HepG2 (cell line): ENCODE data around the gene AP1S3. TPM values are rescaled to one million over a fixed set of nuclear protein-coding genes. Genes with fewer than 3 reads are reported as not detected.

Experiments
- ATAC-seq: fragments of 200-7000 bp; cut with Tn5 transposase; 3 replicates; pipeline ENCODE4 v1.9.1; 2020; ENCODE audit warnings: mild to moderate bottlenecking, moderate library complexity
- BruUV-seq: library from RNA; stranded (reverse); fragments of 400-500 nt; replicated peaks from 2 replicates; lab custom pipeline; 2021; lab: Mats Ljungman, UMichigan
- CTCF ChIA-PET: fragments of 300-600 bp; formaldehyde crosslinking; extraction: SDS; loops from one replicate; lab custom pipeline; 2021; ENCODE audit warnings: low total read pairs, inconsistent platforms, low intra/inter-chr PET ratio; lab: Yijun Ruan, JAX
- POLR2A ChIA-PET: fragments of 350-600 bp; sonication (Branson Sonifier 250); formaldehyde crosslinking; loops from one replicate; lab custom pipeline; 2020; ENCODE audit warnings: antibody characterized with exemption, inconsistent platforms; lab: Yijun Ruan, JAX
- DNase-seq: peaks from one replicate; pipeline ENCODE4 v3.0.0-alpha.2; 2015; ENCODE audit warnings: low spot score
- FAIRE-seq: peaks from 3 replicates; lab custom pipeline; 2011; peaks lifted over from hg19 to GRCh38; lab: Jason Lieb, UNC
- H2AFZ ChIP-seq: one replicate; pipeline ENCODE4 v1.6.1; 2011; ENCODE audit warnings: low read length, inconsistent platforms
- H3K27ac ChIP-seq: fragments of 300-600 bp; 3 replicates; pipeline ENCODE4 v1.8.0; 2011; ENCODE audit warnings: mixed run types, mild to moderate bottlenecking, mixed read lengths, low read length, inconsistent platforms; ENCODE audit not compliant: insufficient read depth; ENCODE audit errors: extremely low read length
- H3K27me3 ChIP-seq, 2 experiments: fragments of 200-600 bp in 1 of 2; 2 replicates in 1 of 2; 3 replicates in 1 of 2; pipeline versions ENCODE4 v1.6.0 to v1.8.0; 2011; ENCODE audit warnings: low read length in 2 of 2, mild to moderate bottlenecking in 2 of 2, moderate library complexity in 2 of 2, inconsistent platforms in 1 of 2; ENCODE audit not compliant: insufficient read depth in 2 of 2, control insufficient read depth in 1 of 2
- H3K36me3 ChIP-seq, 2 experiments: fragments of 200-600 bp in 1 of 2; replicated peaks in 1 of 2; 2 replicates in 1 of 2; 3 replicates in 1 of 2; pipeline versions ENCODE4 v1.5.1 to v1.8.0; 2011; ENCODE audit warnings: low read length in 2 of 2, inconsistent platforms in 1 of 2; ENCODE audit not compliant: insufficient read depth in 2 of 2, control insufficient read depth in 1 of 2
- H3K4me1 ChIP-seq: 2 replicates; pipeline ENCODE4 v1.5.1; 2012; ENCODE audit warnings: low read length, inconsistent platforms; ENCODE audit not compliant: insufficient read depth
- H3K4me2 ChIP-seq: 2 replicates; pipeline ENCODE4 v1.6.0; 2011; ENCODE audit warnings: low read depth, low read length, inconsistent platforms
- H3K4me3 ChIP-seq, 3 experiments: fragments of 200-600 bp in 1 of 3; sonication (generic), shearing (Covaris generic) in 1 of 3; replicated peaks in 1 of 3; 2 replicates each; pipeline ENCODE4 v1.5.1; 2011 to 2016; ENCODE audit warnings: low read length in 3 of 3, inconsistent platforms in 2 of 3, low read depth in 2 of 3, mild to moderate bottlenecking in 2 of 3, control low read depth in 1 of 3, mixed read lengths in 1 of 3; ENCODE audit not compliant: insufficient read depth in 1 of 3
- H3K79me2 ChIP-seq: one replicate; pipeline ENCODE4 v1.6.1; 2011; ENCODE audit warnings: low read length, inconsistent platforms; ENCODE audit not compliant: insufficient read depth
- H3K9ac ChIP-seq: 2 replicates; pipeline ENCODE4 v1.6.0; 2011; ENCODE audit warnings: mild to moderate bottlenecking, low read depth, low read length, inconsistent platforms; ENCODE audit not compliant: insufficient read depth
- H3K9me3 ChIP-seq: 2 replicates; pipeline ENCODE4 v1.5.1; 2012; ENCODE audit warnings: mild to moderate bottlenecking, low read length
- H4K20me1 ChIP-seq: 2 replicates; pipeline ENCODE4 v1.6.0; 2011; ENCODE audit warnings: inconsistent platforms, mild to moderate bottlenecking, low read length, moderate library complexity; ENCODE audit not compliant: insufficient read depth
- BCL6 ChIP-seq: IDR thresholded peaks from 2 replicates; pipeline ENCODE4 v1.6.1; 2016; ENCODE audit warnings: missing genetic modification reagents, missing compliant biosample characterization
- CERS6 ChIP-seq: sonication (generic); formaldehyde crosslinking; IDR thresholded peaks from 2 replicates; pipeline ENCODE4 v1.5.0; 2020; ENCODE audit warnings: missing genetic modification reagents
- NCOR1 ChIP-seq: fragments of 200-600 bp; sonication (generic); IDR thresholded peaks from 2 replicates; pipeline ENCODE4 v1.7.0; 2017; ENCODE audit warnings: antibody characterized with exemption, low read length, borderline replicate concordance
- SRF ChIP-seq: IDR thresholded peaks from 2 replicates; pipeline ENCODE4 v1.6.1; 2011; ENCODE audit warnings: mild to moderate bottlenecking, low read depth, low read length, moderate library complexity
- TBX2 ChIP-seq: sonication (generic); formaldehyde crosslinking; IDR thresholded peaks from 2 replicates; pipeline ENCODE4 v1.5.0; 2020; ENCODE audit warnings: missing genetic modification reagents, mild to moderate bottlenecking, borderline replicate concordance
- TGIF2 ChIP-seq: IDR thresholded peaks from 2 replicates; pipeline ENCODE4 v1.6.1; 2016; ENCODE audit warnings: control low read depth, missing compliant biosample characterization
- ZNF562 ChIP-seq: sonication (generic); formaldehyde crosslinking; IDR thresholded peaks from 2 replicates; pipeline ENCODE4 v1.8.0; 2022; ENCODE audit warnings: missing genetic modification reagents, borderline replicate concordance
- ZNF572 ChIP-seq: sonication (generic); formaldehyde crosslinking; IDR thresholded peaks from 2 replicates; pipeline ENCODE4 v1.5.1; 2020; ENCODE audit warnings: mild to moderate bottlenecking, missing genetic modification reagents
- whole genome bisulfite sequencing: methylation state at CpG from one replicate; pipeline ENCODE4 v1.1.6; 2017; ENCODE audit warnings: low lambda C conversion rate; 5-methylcytosine and 5-hydroxymethylcytosine counted together
- in situ Hi-C: cut with HindIII; loops from 2 replicates; pipeline ENCODE4 v1.10.0; 2017; ENCODE audit warnings: low pct_unique_long_range_greater_than_20kb; ENCODE audit not compliant: extremely low pct_ligation_motif_present
- intact Hi-C: fragments of 100-400 bp; cut with micrococcal nuclease; formaldehyde crosslinking; loops from one replicate; pipeline ENCODE4 v1.10.0; 2022; ENCODE audit not compliant: unreplicated experiment
- polyA plus RNA-seq, 8 experiments: library from polyadenylated mRNA; depleted of rRNA in 3 of 8; stranded (reverse) in 7 of 8; unstranded in 1 of 8; fragments of >200 nt; fragmentation: Illumina TruSeq in 4 of 8; extraction: Trizol in 4 of 8; gene quantifications; 2 replicates each; pipeline versions ENCODE4 v1.2.1 to v1.2.3, GENCODE V29; 2011 to 2016; ENCODE audit warnings: low read depth in 4 of 8, missing spikeins in 1 of 8, mixed read lengths in 1 of 8; ENCODE audit not compliant: insufficient read depth in 1 of 8
- total RNA-seq, 5 experiments: library from RNA; depleted of rRNA; stranded (reverse); fragments of >200 nt; fragmentation: Illumina TruSeq; extraction: Trizol; gene quantifications; 2 replicates each; pipeline ENCODE4 v1.2.3, GENCODE V29; 2016; ENCODE audit warnings: low read depth in 1 of 5
- TF ChIP-seq, protein P1 (sequence below): sonication (generic); formaldehyde crosslinking; IDR thresholded peaks from 2 replicates; pipeline ENCODE4 v1.5.0; 2020; ENCODE audit warnings: missing genetic modification reagents

Gene AP1S3
- total and polyA plus RNA-seq, 2 of the 13 experiments (the other 11 are each of a cell fraction or from before 2014, with no cell fraction given), result 3.0 to 16.3 TPM

DNA sequence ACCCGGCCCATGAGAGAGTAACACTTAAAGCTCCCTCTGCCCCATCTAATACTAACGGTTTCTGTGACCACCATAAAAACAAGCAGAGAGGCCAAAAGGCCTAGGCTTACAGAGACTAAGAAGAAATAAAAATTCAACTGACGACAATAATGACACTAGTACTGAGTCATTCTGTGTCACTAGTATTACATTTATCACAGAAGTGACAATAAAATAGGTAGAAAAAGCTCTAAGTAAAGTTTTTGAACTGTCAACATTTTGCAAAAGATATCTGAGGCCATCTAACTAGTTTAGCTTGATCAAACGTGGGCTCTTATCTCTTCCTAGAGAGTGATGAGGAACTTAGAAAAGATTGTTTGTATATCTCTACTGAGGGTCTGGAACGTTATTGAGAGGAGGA, 35.6 kb downstream of the AP1S3 start:
- Histone ChIP-seq H3K4me2 (no peak overlapping the region), H3K4me1 (peaks cover 11% of the 10 kb centered on the region; the same call in 1 of the 2 replicates), H3K79me2 (no peaks in the 10 kb centered on the region), H2AFZ (no peak overlapping the region), H3K27ac (no peak overlapping the region), H3K9ac (no peak overlapping the region), H3K27me3 (no peaks in the 10 kb centered on the region), H4K20me1 (no peaks in the 10 kb centered on the region), H3K36me3 (no peaks in the 10 kb centered on the region)
- no TSS peak for BruUV-seq
- in situ Hi-C loops (no loop called here), intact Hi-C loops (no loop called here)
- WGBS, result 75% methylated on average over 5 of the region's 5 CpGs
- ATAC-seq, result no peak
- CTCF ChIA-PET, result no interaction called here
- TF ChIP-seq ZNF572 (CRISPR knock-in tag) (no peak), CERS6 (CRISPR knock-in tag) (no peak), NCOR1 (no peak), TGIF2 (CRISPR knock-in tag) (no peak), ZNF562 (CRISPR knock-in tag) (no peak), BCL6 (CRISPR knock-in tag) (no peak), SRF (no peak), TBX2 (CRISPR knock-in tag) (no peak)
- TF ChIP-seq, protein P1, sequence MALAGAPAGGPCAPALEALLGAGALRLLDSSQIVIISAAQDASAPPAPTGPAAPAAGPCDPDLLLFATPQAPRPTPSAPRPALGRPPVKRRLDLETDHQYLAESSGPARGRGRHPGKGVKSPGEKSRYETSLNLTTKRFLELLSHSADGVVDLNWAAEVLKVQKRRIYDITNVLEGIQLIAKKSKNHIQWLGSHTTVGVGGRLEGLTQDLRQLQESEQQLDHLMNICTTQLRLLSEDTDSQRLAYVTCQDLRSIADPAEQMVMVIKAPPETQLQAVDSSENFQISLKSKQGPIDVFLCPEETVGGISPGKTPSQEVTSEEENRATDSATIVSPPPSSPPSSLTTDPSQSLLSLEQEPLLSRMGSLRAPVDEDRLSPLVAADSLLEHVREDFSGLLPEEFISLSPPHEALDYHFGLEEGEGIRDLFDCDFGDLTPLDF, result no peak
- TF ChIP-seq, all 625 proteins: peak for 0
- Histone ChIP-seq H3K9me3 (no peaks in the 10 kb centered on the region), H3K4me3 (no peak overlapping the region)
- FAIRE-seq (no peak), DNase-seq (no peak)
- POLR2A ChIA-PET, result no interaction called here
